Osteoblast (primary cell): ENCODE results near the gene LINC00305. TPM values are rescaled to one million over a fixed set of nuclear protein-coding genes. Genes with fewer than 3 reads are reported as not detected.

Experiments
- DNase-seq: peaks from one replicate; pipeline ENCODE4 v3.0.0; 2011; ENCODE audit warnings: low spot score, mixed read lengths; ENCODE audit not compliant: insufficient read length; ENCODE audit errors: missing footprints
- H2AFZ ChIP-seq: 2 replicates; pipeline ENCODE4 v1.6.0; 2011; ENCODE audit warnings: mild to moderate bottlenecking, low read length
- H3K27ac ChIP-seq: 2 replicates; pipeline ENCODE4 v1.5.1; 2011; ENCODE audit warnings: mild to moderate bottlenecking, low read depth, low read length, moderate library complexity
- H3K27me3 ChIP-seq: 2 replicates; pipeline ENCODE4 v1.6.0; 2012; ENCODE audit warnings: mild to moderate bottlenecking, control low read depth, inconsistent platforms, low read length, moderate library complexity; ENCODE audit not compliant: insufficient read depth
- H3K36me3 ChIP-seq: 2 replicates; pipeline ENCODE4 v1.5.1; 2011; ENCODE audit warnings: mild to moderate bottlenecking, low read length, control low read depth, moderate library complexity; ENCODE audit not compliant: insufficient read depth
- H3K4me1 ChIP-seq: 2 replicates; pipeline ENCODE4 v1.5.1; 2011; ENCODE audit warnings: mild to moderate bottlenecking, low read length, control low read depth, moderate library complexity; ENCODE audit not compliant: insufficient read depth
- H3K4me2 ChIP-seq: 2 replicates; pipeline ENCODE4 v1.6.0; 2011; ENCODE audit warnings: mild to moderate bottlenecking, low read length; ENCODE audit not compliant: insufficient read depth
- H3K4me3 ChIP-seq: fragments of 200-600 bp; sonication (generic); 3 replicates; pipeline ENCODE4 v1.5.1; 2012; ENCODE audit warnings: mild to moderate bottlenecking, low read length, inconsistent platforms; ENCODE audit not compliant: insufficient read depth
- H3K79me2 ChIP-seq: 2 replicates; pipeline ENCODE4 v1.6.0; 2012; ENCODE audit warnings: mild to moderate bottlenecking, low read length, control low read depth, inconsistent platforms; ENCODE audit not compliant: insufficient read depth
- H3K9me3 ChIP-seq: 2 replicates; pipeline ENCODE4 v1.5.1; 2011; ENCODE audit warnings: low read depth, low read length, control low read depth
- H4K20me1 ChIP-seq: 2 replicates; pipeline ENCODE4 v1.6.0; 2012; ENCODE audit warnings: mild to moderate bottlenecking, low read length, control low read depth; ENCODE audit not compliant: insufficient read depth
- CTCF ChIP-seq: IDR thresholded peaks from 2 replicates; pipeline ENCODE4 v1.5.1; 2011; ENCODE audit warnings: mild to moderate bottlenecking, low read depth, low read length, moderate library complexity; ENCODE audit errors: extremely low read depth
- total RNA-seq: library from RNA; depleted of rRNA; stranded (reverse); fragments of >200 nt; gene quantifications from 2 replicates; pipeline ENCODE4 v1.2.3, GENCODE V29; 2012

LINC00305 gene
- total RNA-seq, 1 donor = not detected

DNA sequence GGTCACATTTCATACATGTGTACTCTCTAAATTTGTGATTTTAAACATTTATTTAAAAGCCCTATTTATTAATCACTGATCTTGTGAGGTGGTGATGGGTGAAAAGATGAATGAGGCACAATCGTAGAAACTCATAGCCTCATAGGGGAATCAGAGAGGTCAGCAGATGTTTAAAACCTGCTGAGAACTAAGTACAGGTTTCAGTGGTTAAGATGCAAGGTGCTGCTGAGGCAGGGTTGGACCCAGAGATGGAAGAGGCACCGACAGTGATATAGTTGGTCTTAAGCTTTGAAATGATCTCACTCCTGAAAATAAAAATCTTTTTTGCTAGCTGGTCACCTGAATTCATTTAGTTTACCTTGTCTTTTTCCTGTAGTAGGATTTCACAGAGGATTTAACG lies 49.6 kb downstream of the LINC00305 start:
- Histone ChIP-seq H3K4me1 (no peaks in the 10 kb centered on the region), H4K20me1 (no peaks in the 10 kb centered on the region), H3K27ac (no peak overlapping the region), H3K27me3 (no peaks in the 10 kb centered on the region), H3K79me2 (no peaks in the 10 kb centered on the region), H3K4me2 (no peak overlapping the region), H3K36me3 (no peaks in the 10 kb centered on the region), H3K9me3 (no peaks in the 10 kb centered on the region), H3K4me3 (no peak overlapping the region), H2AFZ (no peak overlapping the region)
- no peak for TF ChIP-seq CTCF
- no peak for DNase-seq

DNA sequence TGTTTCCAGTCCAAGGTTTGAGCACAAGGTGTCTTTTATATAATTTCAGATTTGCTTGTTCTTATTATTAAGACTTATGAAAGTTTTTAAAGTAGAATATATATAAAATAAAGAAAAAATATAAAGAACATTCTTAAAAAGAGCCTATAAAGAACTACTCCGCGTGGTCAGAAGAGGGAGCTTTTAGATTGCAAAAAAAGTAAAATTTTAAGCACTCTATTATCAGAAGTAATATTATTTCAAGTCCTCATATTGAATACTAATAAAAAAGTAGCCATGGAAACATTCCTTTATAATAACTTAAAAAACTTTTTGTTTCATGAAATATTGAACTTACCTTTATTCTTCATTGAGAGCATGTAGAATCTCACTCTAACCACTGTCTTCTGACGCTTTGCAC lies 51.4 kb downstream of the LINC00305 start:
- H3K27me3 ChIP-seq = no peaks in the 10 kb centered on the region
- no peaks in the 10 kb centered on the region for H3K79me2 ChIP-seq
- no peaks in the 10 kb centered on the region for H3K9me3 ChIP-seq
- H3K4me2 ChIP-seq = no peak overlapping the region
- no peak overlapping the region for H3K4me3 ChIP-seq
- no peaks in the 10 kb centered on the region for H3K4me1 ChIP-seq
- H3K36me3 ChIP-seq = no peaks in the 10 kb centered on the region
- TF ChIP-seq CTCF = no peak
- no peak overlapping the region for H3K27ac ChIP-seq
- H2AFZ ChIP-seq = no peak overlapping the region
- H4K20me1 ChIP-seq = no peaks in the 10 kb centered on the region
- no peak for DNase-seq

- H3K4me3 ChIP-seq = no peak overlapping the region
- no peak for TF ChIP-seq CTCF
Observed at GRCh38 chr18:64095056-64095455, 53.8 kb downstream of the LINC00305 start.

DNA sequence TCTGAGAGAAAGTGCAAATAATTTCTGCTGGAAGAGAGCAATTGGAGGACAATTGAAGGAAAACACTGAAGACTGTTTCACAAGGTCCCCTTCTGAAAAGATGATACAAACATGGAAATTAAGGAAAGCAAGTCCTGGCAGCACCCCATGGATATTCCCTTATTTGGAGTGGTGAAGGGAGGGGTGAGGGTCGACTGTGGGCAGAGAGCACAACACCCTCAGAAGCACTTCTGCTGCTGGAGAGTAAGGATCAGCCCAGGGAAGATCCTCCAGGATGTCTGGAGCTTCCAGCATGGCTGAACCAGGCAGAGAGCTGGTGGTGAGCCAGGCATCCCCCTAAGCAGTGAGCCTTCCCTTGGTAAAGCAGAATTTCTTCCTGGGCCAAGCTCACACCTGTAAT lies 54.7 kb downstream of the LINC00305 start:
- no peaks in the 10 kb centered on the region for H3K4me1 ChIP-seq
- H3K27me3 ChIP-seq = no peaks in the 10 kb centered on the region

More at GRCh38 chr18:64095056-64095455, 53.8 kb downstream of the LINC00305 start:
- H3K36me3 ChIP-seq = no peaks in the 10 kb centered on the region
- H2AFZ ChIP-seq = no peak overlapping the region
- no peaks in the 10 kb centered on the region for H4K20me1 ChIP-seq
- no peak for DNase-seq
- no peak overlapping the region for H3K4me2 ChIP-seq
- no peak overlapping the region for H3K27ac ChIP-seq
- no peaks in the 10 kb centered on the region for H3K27me3 ChIP-seq
- H3K79me2 ChIP-seq = no peaks in the 10 kb centered on the region
- no peaks in the 10 kb centered on the region for H3K9me3 ChIP-seq
- no peaks in the 10 kb centered on the region for H3K4me1 ChIP-seq

More for the DNA sequence above, 54.7 kb downstream of the LINC00305 start:
- H2AFZ ChIP-seq = no peak overlapping the region
- H3K79me2 ChIP-seq = no peaks in the 10 kb centered on the region
- no peak for TF ChIP-seq CTCF
- H3K9me3 ChIP-seq = no peaks in the 10 kb centered on the region
- H3K4me3 ChIP-seq = no peak overlapping the region
- H3K36me3 ChIP-seq = no peaks in the 10 kb centered on the region
- H3K4me2 ChIP-seq = no peak overlapping the region
- DNase-seq = no peak
- H4K20me1 ChIP-seq = no peaks in the 10 kb centered on the region
- no peak overlapping the region for H3K27ac ChIP-seq
